Colonic mucosa (tissue), 4 donors: Measurements from ENCODE around the gene SP100. TPM values are rescaled to one million over a fixed set of nuclear protein-coding genes. Genes with fewer than 3 reads are reported as not detected.

Source experiments
- DNase-seq: peaks from one replicate; pipeline ENCODE4 v3.0.0-alpha.2; 2020
- H3K27ac ChIP-seq: fragments of 200-600 bp; one replicate; pipeline ENCODE4 v1.8.0; 2021
- H3K27me3 ChIP-seq: fragments of 200-600 bp; one replicate; pipeline ENCODE4 v1.8.0; 2021
- H3K36me3 ChIP-seq: fragments of 200-600 bp; one replicate; pipeline ENCODE4 v1.8.0; 2021
- H3K4me1 ChIP-seq: fragments of 200-600 bp; one replicate; pipeline ENCODE4 v1.8.0; 2021; ENCODE audit warnings: mild to moderate bottlenecking
- H3K4me3 ChIP-seq: fragments of 200-600 bp; one replicate; pipeline ENCODE4 v1.8.0; 2021
- H3K9ac ChIP-seq, 2 donors: one replicate each; pipeline ENCODE4 v1.7.0; 2013; ENCODE audit warnings: control low read depth in 2 of 2, low read depth in 2 of 2, low read length in 2 of 2
- H3K9me3 ChIP-seq: fragments of 200-600 bp; one replicate; pipeline ENCODE4 v1.8.0; 2021
- intact Hi-C: fragments of 100-400 bp; cut with DNase I; formaldehyde crosslinking; loops from one replicate; pipeline ENCODE4 v1.14.1; 2022
- total RNA-seq, 2 donors: library from RNA; stranded (reverse); fragmentation: NEBNext Ultra II Directional in 1 of 2; extraction: Animal tissue kit (Norgen Biotek cat#: 25700) in 1 of 2; gene quantifications; one replicate each; pipeline ENCODE4 v1.2.1, GENCODE V29; 2021
- TF ChIP-seq, protein P1 (sequence below): fragments of 200-600 bp; IDR thresholded peaks from one replicate; pipeline ENCODE4 v1.8.0; 2022; ENCODE audit warnings: antibody characterized with exemption, mild to moderate bottlenecking
- donor health status: healthy.
- donor health status: DM: no; HTN: no; CAD: no.
- donor health status: DM: no; HTN: no; CAD: no.

The SP100 gene
- total RNA-seq, 2 donors from 2014 or later: 35.7 to 53.6 TPM

DNA sequence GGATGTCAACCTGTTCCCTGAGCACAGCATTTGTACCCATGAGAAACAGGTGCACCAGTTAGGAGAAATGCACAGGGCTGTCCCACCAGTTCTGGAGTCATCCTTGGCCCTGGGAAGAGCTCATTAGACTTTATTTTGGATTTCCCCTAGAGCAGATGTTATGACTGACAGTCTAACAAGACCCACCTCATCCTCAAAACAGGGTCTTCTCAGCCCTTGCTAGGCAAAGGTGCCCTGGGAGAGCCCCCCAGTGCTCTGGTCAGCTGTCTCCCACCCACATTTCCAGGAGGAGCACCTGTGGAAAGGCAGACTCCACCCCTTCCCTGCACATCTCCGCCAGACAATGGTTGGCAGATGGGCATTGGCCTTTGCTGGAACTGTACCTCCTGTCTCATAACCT is 5.7 kb upstream of the SP100 start:
- TF ChIP-seq, protein P1, sequence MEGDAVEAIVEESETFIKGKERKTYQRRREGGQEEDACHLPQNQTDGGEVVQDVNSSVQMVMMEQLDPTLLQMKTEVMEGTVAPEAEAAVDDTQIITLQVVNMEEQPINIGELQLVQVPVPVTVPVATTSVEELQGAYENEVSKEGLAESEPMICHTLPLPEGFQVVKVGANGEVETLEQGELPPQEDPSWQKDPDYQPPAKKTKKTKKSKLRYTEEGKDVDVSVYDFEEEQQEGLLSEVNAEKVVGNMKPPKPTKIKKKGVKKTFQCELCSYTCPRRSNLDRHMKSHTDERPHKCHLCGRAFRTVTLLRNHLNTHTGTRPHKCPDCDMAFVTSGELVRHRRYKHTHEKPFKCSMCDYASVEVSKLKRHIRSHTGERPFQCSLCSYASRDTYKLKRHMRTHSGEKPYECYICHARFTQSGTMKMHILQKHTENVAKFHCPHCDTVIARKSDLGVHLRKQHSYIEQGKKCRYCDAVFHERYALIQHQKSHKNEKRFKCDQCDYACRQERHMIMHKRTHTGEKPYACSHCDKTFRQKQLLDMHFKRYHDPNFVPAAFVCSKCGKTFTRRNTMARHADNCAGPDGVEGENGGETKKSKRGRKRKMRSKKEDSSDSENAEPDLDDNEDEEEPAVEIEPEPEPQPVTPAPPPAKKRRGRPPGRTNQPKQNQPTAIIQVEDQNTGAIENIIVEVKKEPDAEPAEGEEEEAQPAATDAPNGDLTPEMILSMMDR: no peak
- DNase-seq: no peak
- H3K4me1 ChIP-seq: peaks cover 4% of the 10 kb centered on the region
- H3K9me3 ChIP-seq: no peaks in the 10 kb centered on the region
- intact Hi-C loops: loop anchor here (10.0 kb wide), 1 partner anchor 85 kb away; the partner anchor contains the start of gene SP140L
- H3K27ac ChIP-seq: no peak overlapping the region
- no peak overlapping the region for H3K9ac ChIP-seq
- H3K27me3 ChIP-seq: no peaks in the 10 kb centered on the region
- no peaks in the 10 kb centered on the region for H3K36me3 ChIP-seq
- H3K4me3 ChIP-seq: no peak overlapping the region

DNA sequence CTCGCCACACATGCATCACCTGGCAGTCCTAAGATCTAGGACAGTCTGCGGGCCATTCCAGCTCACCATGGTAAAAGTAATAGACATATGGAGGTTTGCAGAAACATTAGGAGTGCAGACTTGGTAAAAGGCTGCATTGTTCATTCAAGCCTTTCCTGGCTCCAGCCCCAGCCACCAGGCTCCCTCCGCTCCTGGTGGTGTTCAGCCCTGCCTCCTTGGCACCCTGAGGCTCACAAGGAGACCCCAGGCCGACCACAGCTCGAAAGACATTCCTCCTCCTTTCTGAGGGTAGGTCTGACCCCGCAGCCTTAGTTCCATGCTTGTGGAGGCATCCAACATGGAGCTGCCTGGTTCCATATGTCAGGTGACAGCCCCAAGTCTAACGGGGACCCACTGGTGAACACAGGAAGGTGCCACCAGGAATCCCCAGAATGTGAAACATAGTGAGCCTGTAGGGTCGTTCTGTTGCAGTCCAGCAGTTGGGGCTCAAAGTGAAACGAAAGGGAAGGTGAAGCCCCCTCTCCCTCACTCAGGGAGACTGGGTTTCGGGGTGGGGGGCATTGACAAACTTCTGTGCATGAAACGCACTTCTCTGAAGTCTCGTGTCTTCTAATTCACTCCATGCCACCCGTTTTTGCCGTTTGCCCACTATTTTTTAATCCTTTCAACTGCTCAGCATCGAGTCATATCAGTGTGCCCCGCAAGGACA is 5.0 kb upstream of the SP100 start:
- intact Hi-C loops: loop anchor here (10.0 kb wide), 1 partner anchor 86 kb away; the partner anchor contains the start of gene SP140L
- Histone ChIP-seq H3K9me3 (no peaks in the 10 kb centered on the region), H3K27me3 (no peaks in the 10 kb centered on the region), H3K9ac (peak overlapping the region; percentile 89 to 93), H3K4me3 (peak overlapping the region; percentile 65), H3K4me1 (peaks cover 4% of the 10 kb centered on the region), H3K36me3 (no peaks in the 10 kb centered on the region), H3K27ac (peak overlapping the region; percentile 92)
- TF ChIP-seq, protein P1: no peak
- peak; percentile 21 for DNase-seq

DNA sequence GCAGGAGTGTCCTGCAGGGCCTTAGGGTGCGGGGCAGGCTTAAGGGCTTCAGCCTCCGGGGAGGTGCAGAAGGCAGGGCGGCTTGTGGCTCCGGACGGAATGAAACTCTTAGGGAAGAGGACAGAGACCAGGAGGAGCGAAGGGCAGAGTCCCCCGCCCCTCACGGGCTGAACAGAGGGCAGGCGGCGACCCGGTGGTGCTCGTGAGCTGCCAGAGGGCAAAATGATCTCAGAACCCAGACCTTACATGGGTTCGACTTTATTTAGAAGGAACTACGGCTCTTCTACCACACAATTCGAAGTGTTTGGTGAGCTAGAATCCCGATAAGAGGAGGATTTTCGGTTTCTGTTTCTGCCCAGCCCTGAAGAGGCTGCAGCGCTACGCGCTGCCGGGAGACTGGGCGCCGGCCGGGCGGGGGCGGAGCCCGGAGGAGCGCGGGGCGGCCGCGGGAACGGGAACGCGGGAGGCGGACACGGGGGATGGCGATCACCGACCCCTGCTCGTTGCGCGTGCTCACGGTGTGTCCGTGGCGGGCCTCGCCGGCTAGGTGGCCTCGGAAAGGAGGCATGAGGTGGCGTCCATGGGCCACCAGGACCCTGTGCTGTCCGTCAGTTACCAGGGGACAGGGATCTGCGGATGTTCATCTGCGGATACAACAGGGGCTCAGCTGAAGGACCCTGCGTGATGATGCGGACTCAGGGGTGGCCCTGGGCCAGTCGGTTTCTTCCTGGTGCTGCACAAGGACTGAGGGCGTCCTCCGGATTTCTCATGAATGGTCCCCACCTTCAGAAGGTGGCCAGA is 4.2 kb upstream of the SP100 start:
- Histone ChIP-seq H3K27ac (peak overlapping the region; percentile 92), H3K9me3 (no peaks in the 10 kb centered on the region), H3K9ac (peak overlapping the region; percentile 89 to 93), H3K4me1 (peaks cover 4% of the 10 kb centered on the region), H3K36me3 (no peaks in the 10 kb centered on the region), H3K4me3 (peak overlapping the region; percentile 65), H3K27me3 (no peaks in the 10 kb centered on the region)
- intact Hi-C loops: loop anchor here (10.0 kb wide), 1 partner anchor 87 kb away; the partner anchor contains the start of gene SP140L
- DNase-seq: peak; percentile 75
- TF ChIP-seq, protein P1: no peak

DNA sequence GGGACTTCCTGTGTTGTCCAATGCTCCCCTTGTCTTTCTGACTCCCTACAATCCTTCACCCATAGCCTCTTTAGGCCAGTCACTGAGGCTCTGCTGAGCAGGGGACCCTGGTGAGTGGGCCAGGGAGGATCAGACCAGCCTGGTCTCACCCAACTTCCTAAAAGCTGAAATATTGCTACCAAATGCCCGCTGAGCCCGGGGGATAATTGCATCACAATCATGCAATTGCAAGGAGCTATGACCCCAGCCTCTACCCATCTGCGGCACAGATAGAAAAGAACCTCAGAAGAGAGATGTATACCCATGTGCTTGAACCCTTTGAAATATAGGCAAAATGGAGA is 3.7 kb upstream of the SP100 start:
- no peak for DNase-seq
- Histone ChIP-seq H3K27ac (peak overlapping the region; percentile 92), H3K4me1 (peaks cover 4% of the 10 kb centered on the region), H3K4me3 (peak overlapping the region; percentile 65), H3K36me3 (no peaks in the 10 kb centered on the region), H3K9ac (peak overlapping the region; percentile 89 to 93), H3K9me3 (no peaks in the 10 kb centered on the region), H3K27me3 (no peaks in the 10 kb centered on the region)
- intact Hi-C loops: loop anchor here (10.0 kb wide), 1 partner anchor 88 kb away; the partner anchor contains the start of gene SP140L
- TF ChIP-seq, protein P1: no peak

DNA sequence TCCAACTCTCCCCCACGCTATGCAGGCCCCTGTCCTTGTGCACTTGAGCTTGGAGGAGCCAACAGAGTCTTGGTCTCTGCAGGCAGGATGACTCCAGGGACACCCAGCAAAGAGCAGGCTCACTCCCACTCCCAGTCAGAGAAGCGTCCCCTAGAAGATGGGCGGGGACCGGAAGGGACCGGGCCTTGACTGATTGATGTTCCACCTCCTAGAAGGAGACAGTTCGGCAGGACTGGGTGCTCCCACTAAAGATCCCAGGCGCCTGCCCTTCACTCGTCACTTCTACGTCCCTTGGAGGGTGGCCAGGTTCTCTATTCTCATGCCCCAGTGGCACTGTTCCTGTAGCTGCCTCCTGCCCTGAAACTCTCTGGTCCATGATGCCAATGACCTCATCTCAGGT is 3.2 kb upstream of the SP100 start:
- Histone ChIP-seq H3K9me3 (no peaks in the 10 kb centered on the region), H3K27ac (no peak overlapping the region), H3K27me3 (no peaks in the 10 kb centered on the region), H3K9ac (no peak overlapping the region), H3K4me1 (peaks cover 4% of the 10 kb centered on the region), H3K36me3 (no peaks in the 10 kb centered on the region), H3K4me3 (no peak overlapping the region)
- intact Hi-C loops: loop anchor here (10.0 kb wide), 1 partner anchor 88 kb away; the partner anchor contains the start of gene SP140L
- DNase-seq: peak; percentile 22
- TF ChIP-seq, protein P1: no peak
